Mammary epithelial cell (primary cell): Measurements from ENCODE around the gene ZWILCH.

Experiments used
- CTCF ChIP-seq, 2 donors: IDR thresholded peaks in 1 of 2; conservative IDR thresholded peaks in 1 of 2; 2 replicates each; pipeline ENCODE4 v1.5.1; 2011 to 2012; ENCODE audit warnings: inconsistent platforms in 2 of 2, low read length in 2 of 2, mild to moderate bottlenecking in 2 of 2, control low read depth in 1 of 2, low read depth in 1 of 2; ENCODE audit not compliant: insufficient read depth in 1 of 2; ENCODE audit errors: extremely low read depth in 1 of 2
- EZH2 ChIP-seq: IDR thresholded peaks from 2 replicates; pipeline ENCODE4 v1.6.1; 2012; ENCODE audit warnings: low read length, inconsistent platforms, borderline replicate concordance

- TF ChIP-seq CTCF (conservative IDR thresholded peaks at IDR 0.05 in 1 of 2, IDR thresholded peaks at IDR 0.05 in 1 of 2; ENCODE audit: extremely low read depth in 1 of 2, insufficient read depth in 1 of 2, low read depth in 1 of 2, low read length in 2 of 2): no peak
- no peak for TF ChIP-seq EZH2
Measured at GRCh38 chr15:66488525-66488924, 16.6 kb upstream of the ZWILCH start.
